ENCODE results near the gene TRAPPC5. TPM values are rescaled to one million over a fixed set of nuclear protein-coding genes. Genes with fewer than 3 reads are reported as not detected.
A peak's percentile ranks its signal among the peaks of the same experiment; 100 is the strongest.

TRAPPC5 gene
- 83.3 and 104 TPM in 2 replicates for total RNA-seq (2014; rRNA removed; shearing (Covaris generic); ENCODE audit: low replicate concordance)

DNA sequence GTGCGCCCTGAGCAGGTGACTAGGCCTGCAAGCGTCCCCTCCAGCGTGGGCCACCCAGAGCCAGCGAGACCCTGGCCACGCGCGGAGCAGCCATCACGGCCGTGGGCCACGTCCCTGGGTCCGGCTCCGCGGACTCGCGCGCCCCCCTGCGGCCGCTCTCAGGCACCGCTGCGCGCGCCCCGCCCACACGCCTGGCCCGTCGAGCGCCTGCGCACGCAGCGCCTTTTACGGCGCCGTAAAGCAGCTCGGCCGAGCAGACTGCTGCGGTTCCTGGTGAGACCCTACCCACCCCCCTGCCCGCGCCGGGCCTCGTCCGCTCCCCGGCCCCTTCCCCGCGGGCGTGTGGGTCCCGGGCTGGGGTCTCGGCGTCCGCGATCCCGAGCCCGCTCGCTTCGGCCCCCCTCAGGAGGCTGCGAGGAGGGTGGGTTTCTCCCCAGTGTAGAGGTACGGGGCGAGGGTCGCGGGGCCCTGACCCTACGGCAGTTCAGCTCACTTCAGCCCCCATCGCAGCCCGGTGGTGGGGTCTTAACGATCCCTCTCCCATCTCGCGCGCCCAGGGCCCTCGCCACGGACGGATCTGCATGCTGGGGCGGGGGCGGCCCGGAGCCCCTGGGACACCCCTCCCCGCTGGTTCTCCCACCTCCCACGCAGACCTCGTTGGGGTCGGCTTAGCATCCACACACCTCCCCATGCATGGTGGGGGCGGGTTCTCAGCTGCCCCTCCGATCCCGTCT is at the start of gene TRAPPC5:
Gene TRAPPC5, plus strand, starts transcription at position 228 of the 734 bp plus-strand sequence. CDS start 1,421 bp downstream, outside the sequence.
- in situ Hi-C loops (cut with HindIII; ENCODE audit: low pct_unique_long_range_greater_than_20kb, low sequenced_read_pairs) = no loop called here
- DNase-seq (ENCODE audit: low read depth) = peak; percentile 49

DNA sequence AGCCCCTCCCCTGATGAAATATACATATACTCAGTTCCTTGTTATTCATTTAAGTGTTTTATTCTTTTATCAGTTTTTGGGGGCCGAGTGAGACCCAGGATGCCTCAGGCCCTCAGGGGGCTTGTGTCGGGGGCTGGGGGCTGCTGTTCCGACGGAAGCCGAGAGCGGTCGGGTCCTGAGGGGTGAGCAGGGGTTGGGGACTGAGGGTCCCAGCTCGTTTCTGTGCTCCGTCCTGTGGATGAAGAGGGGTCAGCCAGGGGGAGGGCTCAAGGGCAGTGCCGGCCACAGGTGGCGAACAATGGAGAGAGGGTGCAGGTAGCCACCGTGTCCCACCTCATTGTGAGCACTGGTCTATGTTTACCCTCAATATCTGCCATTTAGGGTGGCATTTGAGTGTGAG is 49.1 kb upstream of the TRAPPC5 start:
- in situ Hi-C loops (cut with HindIII; ENCODE audit: low pct_unique_long_range_greater_than_20kb, low sequenced_read_pairs) = no loop called here

DNA sequence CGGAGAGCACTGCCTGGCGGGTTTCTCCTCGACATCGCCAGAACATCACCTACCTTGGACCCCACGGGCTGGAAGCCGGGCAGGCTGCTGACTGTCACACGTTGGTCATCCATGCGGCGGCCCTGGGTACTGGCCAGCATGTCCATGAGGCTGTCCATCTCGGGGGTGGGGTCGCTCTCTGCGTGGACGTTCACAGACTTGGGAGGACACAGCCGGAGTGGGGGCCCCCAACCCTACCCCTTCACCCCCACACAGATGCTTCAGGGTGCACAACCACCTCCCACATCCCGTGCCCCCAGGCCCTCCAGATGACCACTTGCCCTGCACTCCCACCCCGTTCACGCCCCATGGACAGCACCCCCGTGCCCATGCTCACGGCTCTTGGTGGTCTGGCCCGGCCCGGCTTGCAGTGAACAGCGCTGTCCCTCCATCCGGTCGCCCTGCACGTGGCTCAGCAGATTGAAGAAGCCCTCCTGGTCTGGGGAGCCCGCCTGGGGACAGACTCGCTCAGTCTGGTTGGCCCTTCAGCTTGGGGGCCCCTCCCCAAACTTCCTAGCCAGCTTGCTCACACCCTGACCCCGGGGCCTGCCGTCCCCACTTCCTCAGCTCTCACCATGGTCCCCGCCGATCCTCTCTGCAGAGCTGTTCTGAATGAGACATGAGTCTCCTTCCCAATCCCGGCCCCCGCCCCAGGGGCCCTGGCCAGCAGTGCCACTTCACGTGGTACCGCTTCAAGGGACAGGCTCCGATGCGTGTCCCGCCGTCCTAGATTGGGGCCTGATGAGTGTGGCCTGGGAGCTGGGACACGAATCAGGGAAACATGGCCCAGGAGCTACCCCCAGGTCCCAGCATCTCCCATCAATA is 48.1 kb upstream of the TRAPPC5 start:
- DNase-seq (ENCODE audit: low read depth) = no peak
- in situ Hi-C loops (cut with HindIII; ENCODE audit: low pct_unique_long_range_greater_than_20kb, low sequenced_read_pairs) = no loop called here

More for the DNA sequence above, 49.1 kb upstream of the TRAPPC5 start:
- DNase-seq (ENCODE audit: low read depth) = no peak

DNA sequence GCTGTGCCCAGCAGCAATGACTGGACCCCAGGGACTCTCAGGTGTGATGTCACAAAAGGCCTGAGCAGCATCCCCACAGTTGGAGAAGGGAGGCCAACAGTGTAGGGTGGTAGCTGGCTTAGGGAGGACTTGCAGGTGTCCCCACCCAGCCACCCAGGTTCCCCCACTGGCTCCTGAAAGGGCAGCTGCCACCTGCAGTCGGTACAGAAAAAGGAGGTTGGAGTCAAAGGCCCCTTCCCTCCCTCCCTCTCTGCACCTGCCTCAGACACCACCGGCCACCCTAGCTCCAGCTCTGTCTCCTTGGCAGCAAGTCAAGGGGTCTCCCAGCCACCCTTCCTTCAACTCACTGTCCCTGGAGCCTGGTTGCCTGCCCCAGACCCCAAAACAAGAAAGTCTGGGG is 46.9 kb upstream of the TRAPPC5 start, which contains the start of gene PCP2:
Gene PCP2, minus strand, starts transcription at position 22 of the 400 bp plus-strand sequence. CDS start 262 bp downstream, outside the sequence.
- DNase-seq (ENCODE audit: low read depth) = no peak
- in situ Hi-C loops (cut with HindIII; ENCODE audit: low pct_unique_long_range_greater_than_20kb, low sequenced_read_pairs) = no loop called here

DNA sequence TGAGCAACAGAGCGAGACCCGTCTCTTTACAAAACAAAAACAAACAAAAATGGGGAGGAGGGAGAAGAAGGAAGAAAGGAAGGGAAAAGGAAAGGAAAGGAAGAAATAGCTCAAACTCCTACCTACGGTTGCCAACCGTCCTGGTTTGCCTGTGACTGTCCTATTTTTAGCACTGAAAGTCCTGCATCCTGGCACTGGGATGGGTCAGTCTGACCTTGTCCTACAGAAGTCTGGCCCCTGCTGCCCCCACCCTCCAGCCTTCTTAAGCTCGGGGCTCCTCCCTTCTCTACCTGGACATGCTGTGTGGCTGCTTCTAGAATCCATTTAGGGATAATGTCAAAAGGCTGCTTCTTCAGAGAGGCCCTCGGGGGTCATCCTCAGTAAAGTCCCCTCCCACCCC is 45.0 kb upstream of the TRAPPC5 start:
- DNase-seq (ENCODE audit: low read depth) = no peak
- in situ Hi-C loops (cut with HindIII; ENCODE audit: low pct_unique_long_range_greater_than_20kb, low sequenced_read_pairs) = no loop called here

DNA sequence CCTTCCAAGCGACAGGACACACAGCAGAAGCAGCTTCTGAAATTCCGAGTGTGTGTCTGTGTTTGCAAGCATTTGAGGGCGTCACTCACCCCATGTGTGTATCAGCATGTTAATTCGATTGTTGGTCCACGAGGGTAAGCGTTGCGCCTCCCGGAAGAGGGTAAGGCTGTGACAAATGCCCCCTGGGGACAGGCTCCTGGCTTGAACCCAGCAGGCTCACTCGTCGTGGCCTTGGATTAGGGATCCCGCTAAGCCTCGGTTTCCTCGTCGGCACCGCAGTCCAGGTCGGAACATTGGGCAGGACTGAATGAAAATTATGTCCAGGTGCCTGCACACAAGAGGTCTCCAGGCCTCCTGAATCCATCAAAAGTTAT is 44.3 kb upstream of the TRAPPC5 start:
- in situ Hi-C loops (cut with HindIII; ENCODE audit: low pct_unique_long_range_greater_than_20kb, low sequenced_read_pairs) = no loop called here
- DNase-seq (ENCODE audit: low read depth) = no peak

DNA sequence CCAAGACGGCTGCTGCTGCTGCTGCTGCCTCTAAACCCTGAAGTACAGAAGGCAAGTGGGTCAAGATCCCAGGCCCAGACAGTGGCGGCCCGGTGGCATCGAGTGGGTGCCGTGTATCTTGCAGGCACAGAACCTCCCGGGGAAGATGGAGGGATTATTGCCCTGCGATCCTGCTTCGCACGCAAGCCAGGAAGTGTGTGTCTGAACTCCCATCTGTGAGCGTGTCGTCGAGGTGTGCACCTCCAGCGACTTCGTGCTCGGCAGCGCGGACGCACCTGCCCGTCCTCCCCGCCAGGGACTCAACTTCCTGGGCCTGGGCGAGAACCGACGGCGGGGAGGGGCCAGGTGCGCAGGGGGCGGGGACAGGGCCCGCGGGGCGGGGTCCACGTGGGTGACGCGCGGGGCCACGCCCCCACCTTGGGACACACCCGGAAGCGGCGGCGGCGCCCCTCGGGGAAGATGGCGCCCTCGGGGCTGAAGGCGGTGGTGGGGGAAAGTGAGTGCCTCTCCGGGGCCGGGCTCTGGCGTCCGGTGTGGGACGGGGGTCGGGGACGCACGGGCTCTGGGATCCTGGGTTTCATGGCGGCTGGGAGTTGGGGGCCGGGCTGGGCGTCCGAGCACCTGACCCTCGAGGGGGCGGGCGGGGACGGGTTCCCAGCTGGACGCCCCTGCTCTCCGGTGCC is 43.8 kb upstream of the TRAPPC5 start, which contains the start of gene STXBP2:
Gene STXBP2, plus strand, starts transcription at position 420 of the 683 bp plus-strand sequence. Its CDS starts 40 bp downstream, at position 460.
- DNase-seq (ENCODE audit: low read depth) = peak; percentile 28
- in situ Hi-C loops (cut with HindIII; ENCODE audit: low pct_unique_long_range_greater_than_20kb, low sequenced_read_pairs) = no loop called here

DNA sequence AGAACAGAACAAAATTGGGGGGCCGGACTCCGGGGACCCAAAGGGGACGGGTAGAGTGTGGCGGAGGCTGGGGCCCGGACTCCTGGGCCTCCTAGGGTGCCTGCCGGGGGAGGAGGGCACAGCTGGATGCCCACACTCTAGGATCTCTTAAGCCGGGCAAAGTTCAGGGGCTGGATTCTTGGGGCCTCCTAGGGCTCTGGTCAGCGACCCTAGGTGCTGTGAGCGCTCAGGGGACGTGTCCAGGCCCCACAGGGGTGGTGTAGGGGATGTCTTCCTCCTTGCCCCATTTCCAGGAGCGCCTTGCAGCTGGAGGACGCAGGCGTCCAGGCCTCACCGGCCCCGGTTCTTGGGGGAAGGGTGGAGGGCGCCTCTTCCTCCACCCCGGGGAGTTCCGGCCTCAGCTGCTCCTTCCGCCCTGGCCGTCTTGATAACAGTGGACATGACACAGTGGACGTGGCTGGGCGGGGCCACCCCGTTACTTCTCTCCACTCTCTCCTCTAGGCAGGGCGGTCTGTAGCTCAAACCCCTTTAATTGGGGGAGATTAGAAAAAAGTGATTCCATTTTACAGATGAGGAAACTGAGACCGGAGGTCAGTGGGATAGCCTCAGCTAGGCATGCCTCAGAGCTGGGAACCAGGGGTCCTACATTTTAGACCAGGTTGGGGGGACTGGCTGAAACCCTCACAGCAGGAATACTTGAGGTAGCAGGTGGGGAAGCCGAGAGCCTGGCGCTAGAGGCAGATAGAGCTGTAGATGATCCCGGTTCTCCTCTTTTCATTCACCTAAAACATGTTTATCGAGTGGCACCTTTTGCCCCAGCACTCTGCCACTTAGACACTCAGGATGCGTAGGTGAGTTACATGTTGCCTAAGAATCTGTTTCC is 43.0 kb upstream of the TRAPPC5 start:
- peak; percentile 9 for DNase-seq (ENCODE audit: low read depth)
- in situ Hi-C loops (cut with HindIII; ENCODE audit: low pct_unique_long_range_greater_than_20kb, low sequenced_read_pairs) = no loop called here

DNA sequence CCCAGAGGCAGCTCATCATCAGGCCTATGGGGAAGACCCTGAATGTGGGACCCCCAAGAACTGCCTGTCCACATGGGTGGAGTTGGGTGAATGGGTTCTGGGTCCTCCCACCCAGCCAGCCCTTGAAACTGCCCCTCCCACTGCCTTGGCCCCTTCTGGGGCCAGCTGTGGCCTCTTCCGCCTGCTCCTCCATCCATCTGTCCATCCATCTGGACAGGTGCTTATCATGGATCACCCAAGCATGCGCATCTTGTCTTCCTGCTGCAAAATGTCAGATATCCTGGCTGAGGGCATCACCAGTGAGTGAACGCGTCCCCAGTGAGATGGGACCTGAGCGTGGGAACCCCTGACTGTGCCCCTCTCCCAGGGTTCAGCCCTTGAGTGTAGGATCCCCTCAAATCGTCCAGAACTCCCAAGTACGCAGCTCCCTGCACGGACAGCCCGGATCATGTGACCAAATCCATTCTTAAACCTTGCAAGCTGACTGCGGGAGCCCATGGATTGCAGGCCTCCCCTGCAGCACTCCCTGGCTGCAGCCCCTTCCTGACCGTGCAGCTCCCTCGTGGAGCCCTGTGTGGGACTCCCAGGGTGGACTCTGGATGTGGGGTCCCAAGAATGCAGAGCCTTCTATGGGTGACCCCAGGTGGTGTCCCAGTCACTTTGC is 41.7 kb upstream of the TRAPPC5 start:
- in situ Hi-C loops (cut with HindIII; ENCODE audit: low pct_unique_long_range_greater_than_20kb, low sequenced_read_pairs) = no loop called here
- no peak for DNase-seq (ENCODE audit: low read depth)

DNA sequence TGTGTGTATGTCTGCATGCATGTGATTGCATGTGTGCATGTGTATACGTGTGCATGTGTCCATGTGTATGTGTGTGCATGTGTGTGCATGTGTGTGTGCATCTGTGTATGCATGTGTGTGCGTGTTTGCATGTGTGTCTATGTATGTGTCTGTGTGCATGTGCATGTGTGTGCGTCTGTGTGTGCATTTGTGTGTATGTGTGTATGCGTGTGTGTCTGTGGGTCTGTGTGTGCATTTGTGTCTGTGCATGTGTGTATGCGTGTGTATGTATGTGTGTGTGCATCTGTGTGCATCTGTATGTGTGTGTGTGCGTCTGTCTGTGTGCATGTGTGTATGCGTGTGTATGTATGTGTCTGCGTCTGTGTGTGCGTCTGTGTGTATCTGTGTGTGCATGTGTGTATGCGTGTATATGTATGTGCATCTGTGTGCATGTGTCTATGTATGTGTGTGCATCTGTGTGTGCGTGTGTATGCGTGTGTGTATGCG is 40.7 kb upstream of the TRAPPC5 start:
- DNase-seq (ENCODE audit: low read depth) = no peak
- in situ Hi-C loops (cut with HindIII; ENCODE audit: low pct_unique_long_range_greater_than_20kb, low sequenced_read_pairs) = no loop called here

DNA sequence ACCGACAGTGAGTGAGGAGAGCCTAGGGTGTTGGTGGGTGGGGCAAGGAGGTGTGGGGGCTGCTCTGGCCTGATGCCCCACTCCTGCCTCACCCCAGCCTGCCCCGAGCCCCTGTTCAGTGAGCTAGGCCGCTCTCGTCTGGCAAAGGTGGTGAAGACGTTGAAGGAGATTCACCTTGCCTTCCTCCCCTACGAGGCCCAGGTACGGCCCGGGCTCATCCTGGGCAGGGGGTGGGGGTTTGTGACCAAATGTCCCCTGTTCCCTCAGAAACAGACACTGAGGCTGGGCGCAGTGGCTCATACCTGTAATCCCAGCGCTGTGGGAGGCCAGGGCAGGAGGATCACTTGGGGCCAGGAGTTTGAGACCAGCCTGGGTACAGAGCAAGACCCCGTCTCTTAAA is 39.8 kb upstream of the TRAPPC5 start:
- in situ Hi-C loops (cut with HindIII; ENCODE audit: low pct_unique_long_range_greater_than_20kb, low sequenced_read_pairs) = no loop called here

DNA sequence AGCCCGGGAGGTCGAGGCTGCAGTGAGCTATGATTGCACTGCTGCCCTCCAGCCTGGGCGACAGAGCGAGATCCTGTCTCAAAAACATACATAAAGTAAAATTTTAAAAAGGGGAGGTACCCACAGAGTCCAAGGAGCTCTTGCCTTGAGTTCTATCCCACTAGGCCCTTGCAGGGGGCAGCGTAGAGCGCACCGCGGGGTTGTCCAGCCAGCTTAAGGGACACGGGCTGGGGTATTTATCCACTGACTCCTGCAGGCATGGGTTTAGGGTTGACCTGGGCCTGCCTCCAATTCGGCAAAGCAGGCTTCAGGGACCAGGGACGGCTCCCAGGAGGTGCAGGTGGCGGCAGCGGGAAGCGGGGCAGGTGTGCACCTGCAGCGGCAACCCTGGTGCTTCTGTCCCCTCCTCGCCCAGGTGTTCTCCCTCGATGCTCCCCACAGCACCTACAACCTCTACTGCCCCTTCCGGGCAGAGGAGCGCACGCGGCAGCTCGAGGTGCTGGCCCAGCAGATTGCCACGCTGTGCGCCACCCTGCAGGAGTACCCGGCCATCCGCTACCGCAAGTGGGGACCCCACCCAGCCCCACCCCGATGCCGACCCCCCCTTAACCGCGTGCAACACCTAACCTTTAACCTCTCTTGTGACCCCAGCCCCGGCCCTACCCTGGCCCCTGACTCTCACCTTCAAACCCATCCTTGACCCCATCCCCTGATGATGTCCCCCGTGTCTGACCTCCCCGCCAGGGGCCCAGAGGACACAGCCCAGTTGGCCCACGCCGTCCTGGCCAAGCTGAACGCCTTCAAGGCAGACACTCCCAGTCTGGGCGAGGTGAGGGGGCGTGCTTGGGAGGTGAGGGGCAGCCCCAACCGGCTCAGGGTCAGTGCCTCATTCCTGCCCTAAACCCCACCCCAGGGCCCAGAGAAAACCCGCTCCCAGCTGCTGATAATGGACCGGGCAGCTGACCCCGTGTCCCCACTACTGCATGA is 39.0 kb upstream of the TRAPPC5 start:
- no peak for DNase-seq (ENCODE audit: low read depth)
- in situ Hi-C loops (cut with HindIII; ENCODE audit: low pct_unique_long_range_greater_than_20kb, low sequenced_read_pairs) = no loop called here

More for the DNA sequence above, 39.8 kb upstream of the TRAPPC5 start:
- no peak for DNase-seq (ENCODE audit: low read depth)

DNA sequence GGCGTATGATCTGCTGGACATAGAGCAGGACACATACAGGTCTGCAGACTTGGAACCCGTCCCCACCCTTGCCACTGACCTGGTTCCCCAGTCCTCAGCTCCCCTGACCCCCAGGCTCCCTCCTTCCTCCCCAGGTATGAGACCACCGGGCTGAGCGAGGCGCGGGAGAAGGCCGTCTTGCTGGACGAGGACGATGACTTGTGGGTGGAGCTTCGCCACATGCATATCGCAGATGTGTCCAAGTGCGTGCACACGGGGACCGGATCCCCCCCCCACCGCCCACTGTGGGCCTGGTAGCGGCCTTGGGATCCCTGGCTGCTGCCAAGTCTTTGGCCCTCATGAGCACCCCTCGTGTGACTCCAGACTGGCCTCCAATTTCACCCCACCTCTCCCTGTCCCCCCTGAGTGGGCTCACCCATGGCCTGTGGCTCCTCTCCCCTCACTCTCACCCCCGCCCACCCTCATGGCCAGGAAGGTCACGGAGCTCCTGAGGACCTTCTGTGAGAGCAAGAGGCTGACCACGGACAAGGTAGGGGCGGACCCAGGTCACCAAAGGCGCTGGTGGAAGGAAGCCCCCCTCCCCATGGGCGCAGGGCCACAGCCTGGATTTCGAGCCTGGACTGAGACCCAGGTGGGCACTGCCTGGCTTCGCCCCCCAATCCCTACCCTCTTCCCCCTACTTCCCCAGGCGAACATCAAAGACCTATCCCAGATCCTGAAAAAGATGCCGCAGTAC is 38.2 kb upstream of the TRAPPC5 start:
- in situ Hi-C loops (cut with HindIII; ENCODE audit: low pct_unique_long_range_greater_than_20kb, low sequenced_read_pairs) = no loop called here
- DNase-seq (ENCODE audit: low read depth) = no peak

DNA sequence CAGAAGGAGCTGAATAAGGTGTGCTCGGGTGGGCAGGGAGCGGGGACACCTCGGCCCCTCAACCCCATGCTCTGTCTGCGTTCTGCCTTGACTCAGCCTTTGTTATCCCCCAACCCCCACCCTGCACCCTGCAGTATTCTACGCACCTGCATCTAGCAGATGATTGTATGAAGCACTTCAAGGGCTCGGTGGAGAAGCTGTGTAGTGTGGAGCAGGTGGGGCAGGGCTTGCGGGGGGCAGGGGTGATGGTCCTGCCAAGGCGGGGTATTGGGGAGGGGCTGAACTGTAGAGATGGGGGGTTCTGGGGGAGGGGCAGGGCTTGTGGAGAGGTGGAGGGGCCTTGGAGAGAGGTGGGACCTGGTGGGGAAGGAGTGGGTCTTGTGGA is 37.6 kb upstream of the TRAPPC5 start:
- in situ Hi-C loops (cut with HindIII; ENCODE audit: low pct_unique_long_range_greater_than_20kb, low sequenced_read_pairs) = no loop called here
- no peak for DNase-seq (ENCODE audit: low read depth)

All from Caki2 (cell line).